ENCODE results near the gene SPTBN5.

DNA sequence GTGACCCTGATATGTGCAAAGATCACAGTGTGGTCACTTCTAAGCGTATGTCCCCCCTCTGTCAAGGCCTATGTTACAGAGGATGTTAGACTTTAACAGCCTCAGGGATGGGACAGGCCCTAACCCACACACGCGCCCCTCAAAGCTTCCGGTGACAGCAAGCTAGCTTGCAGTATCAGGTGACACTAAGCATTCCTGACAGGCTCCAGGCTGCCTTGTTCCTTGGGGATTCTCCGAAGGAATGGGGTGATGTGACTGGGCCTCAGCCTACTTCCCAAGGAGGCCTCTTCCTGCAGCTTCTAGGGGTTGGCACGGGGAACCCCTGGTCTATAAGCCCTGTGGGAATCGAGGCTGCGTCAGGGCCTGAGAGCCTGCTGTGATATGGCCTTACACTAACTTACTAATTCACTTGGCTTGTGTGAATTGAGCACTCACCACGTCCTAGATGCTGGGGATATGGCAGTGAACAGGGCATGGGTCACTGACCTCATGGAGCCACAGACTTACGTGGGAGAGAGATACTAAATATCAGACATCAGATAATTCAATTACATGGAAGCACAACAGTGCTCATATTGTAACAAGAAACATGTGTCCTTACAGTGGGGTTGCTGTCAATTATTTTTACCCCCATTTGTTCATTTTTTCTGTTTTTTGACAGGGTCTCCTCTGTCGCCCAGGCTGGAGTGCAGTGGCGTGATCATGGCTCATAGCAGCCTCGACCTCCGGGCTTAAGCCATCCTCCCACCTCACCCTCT lies 11.4 kb upstream of the SPTBN5 start:
- TF ChIP-seq, protein P1, sequence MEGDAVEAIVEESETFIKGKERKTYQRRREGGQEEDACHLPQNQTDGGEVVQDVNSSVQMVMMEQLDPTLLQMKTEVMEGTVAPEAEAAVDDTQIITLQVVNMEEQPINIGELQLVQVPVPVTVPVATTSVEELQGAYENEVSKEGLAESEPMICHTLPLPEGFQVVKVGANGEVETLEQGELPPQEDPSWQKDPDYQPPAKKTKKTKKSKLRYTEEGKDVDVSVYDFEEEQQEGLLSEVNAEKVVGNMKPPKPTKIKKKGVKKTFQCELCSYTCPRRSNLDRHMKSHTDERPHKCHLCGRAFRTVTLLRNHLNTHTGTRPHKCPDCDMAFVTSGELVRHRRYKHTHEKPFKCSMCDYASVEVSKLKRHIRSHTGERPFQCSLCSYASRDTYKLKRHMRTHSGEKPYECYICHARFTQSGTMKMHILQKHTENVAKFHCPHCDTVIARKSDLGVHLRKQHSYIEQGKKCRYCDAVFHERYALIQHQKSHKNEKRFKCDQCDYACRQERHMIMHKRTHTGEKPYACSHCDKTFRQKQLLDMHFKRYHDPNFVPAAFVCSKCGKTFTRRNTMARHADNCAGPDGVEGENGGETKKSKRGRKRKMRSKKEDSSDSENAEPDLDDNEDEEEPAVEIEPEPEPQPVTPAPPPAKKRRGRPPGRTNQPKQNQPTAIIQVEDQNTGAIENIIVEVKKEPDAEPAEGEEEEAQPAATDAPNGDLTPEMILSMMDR (conservative IDR thresholded peaks at IDR 0.05; ENCODE audit: low read length): no peak
- no peak for TF ChIP-seq EZH2phosphoT487 (IDR thresholded peaks at IDR 0.05; ENCODE audit: borderline replicate concordance, low read depth, low read length)
